COLO668 (cell line): ENCODE results near the gene NLGN1.

Source experiments
- DNase-seq: peaks from one replicate; lab custom pipeline; 2025; ENCODE audit not compliant: unreplicated experiment; lab: John Stamatoyannopoulos, UW

The NLGN1 gene

GRCh38 chr3:174253196-174253823, 855.8 kb downstream of the NLGN1 start:
- DNase-seq, result no peak

- no peak for DNase-seq
Measured at GRCh38 chr3:174253940-174254339, 856.4 kb downstream of the NLGN1 start.

GRCh38 chr3:174255454-174255853, 857.9 kb downstream of the NLGN1 start:
- no peak for DNase-seq

- DNase-seq, result no peak
Measured at GRCh38 chr3:174266476-174266875, 868.9 kb downstream of the NLGN1 start.

- DNase-seq, result no peak
Measured at GRCh38 chr3:174268061-174268460, 870.5 kb downstream of the NLGN1 start.

- DNase-seq, result no peak
Measured at GRCh38 chr3:174268586-174268985, 871.0 kb downstream of the NLGN1 start.

GRCh38 chr3:174270841-174271240, 873.3 kb downstream of the NLGN1 start:
- DNase-seq, result no peak

GRCh38 chr3:174275336-174275735, 877.8 kb downstream of the NLGN1 start:
- no peak for DNase-seq

- no peak for DNase-seq
Measured at GRCh38 chr3:174276826-174277225, 879.3 kb downstream of the NLGN1 start.

GRCh38 chr3:174278094-174278493, 880.5 kb downstream of the NLGN1 start:
- DNase-seq, result no peak

GRCh38 chr3:174280186-174280585, 882.6 kb downstream of the NLGN1 start:
- no peak for DNase-seq

- DNase-seq, result no peak
Measured at GRCh38 chr3:174285242-174285864, 887.8 kb downstream of the NLGN1 start.

GRCh38 chr3:174287705-174288104, 890.2 kb downstream of the NLGN1 start:
- DNase-seq, result no peak

GRCh38 chr3:174294616-174295015, 897.1 kb downstream of the NLGN1 start:
- no peak for DNase-seq

GRCh38 chr3:174295306-174296092, 898.0 kb downstream of the NLGN1 start:
- no peak for DNase-seq

- DNase-seq, result no peak
Measured at GRCh38 chr3:174302746-174303315, 905.3 kb downstream of the NLGN1 start.

- DNase-seq, result no peak
Measured at GRCh38 chr3:174303907-174304560, 906.5 kb downstream of the NLGN1 start.

GRCh38 chr3:174308736-174309135, 911.2 kb downstream of the NLGN1 start:
- DNase-seq, result no peak

- DNase-seq, result no peak
Measured at GRCh38 chr3:174310475-174310983, 913.0 kb downstream of the NLGN1 start.

- no peak for DNase-seq
Measured at GRCh38 chr3:174315225-174315624, 917.7 kb downstream of the NLGN1 start.

- DNase-seq, result no peak
Measured at GRCh38 chr3:174317005-174317404, 919.5 kb downstream of the NLGN1 start.
